ENCODE data around the gene ALOX12B. TPM values are rescaled to one million over a fixed set of nuclear protein-coding genes. Genes with fewer than 3 reads are reported as not detected.
A peak's percentile ranks its signal among the peaks of the same experiment; 100 is the strongest.

Gene ALOX12B
- total and polyA plus RNA-seq, 2 of the 8 experiments (the other 6 are each of a cell fraction or from before 2014, with no cell fraction given) = 0.86 TPM; not detected in 1

- FAIRE-seq = no peak
- no peak overlapping the region for H2BK20ac ChIP-seq (ENCODE audit: low read length)
Measured at GRCh38 chr17:8056976-8057625, 30.4 kb downstream of the ALOX12B start.

More at GRCh38 chr17:8056976-8057625, 30.4 kb downstream of the ALOX12B start:
- no peak overlapping the region for H3K18ac ChIP-seq (ENCODE audit: extremely low read depth, low read length)
- POLR2A ChIA-PET (ENCODE audit: partially characterized antibody) = no interaction called here
- no peak overlapping the region for H2BK15ac ChIP-seq (ENCODE audit: low read length)
- H3K4ac ChIP-seq (replicated peaks; ENCODE audit: insufficient read length, low read depth, low read length) = no peak overlapping the region
- no peaks in the 10 kb centered on the region for H4K20me1 ChIP-seq (replicated peaks in 1 of 2; ENCODE audit: control insufficient read depth in 1 of 2, insufficient read depth in 2 of 2, low read length in 2 of 2)
- H3K23me2 ChIP-seq (ENCODE audit: low read depth, low read length) = no peaks in the 10 kb centered on the region; the same call in 1 of the 2 replicates
- CTCF ChIA-PET (ENCODE audit: partially characterized antibody) = interaction anchor here (0.7 to 11.6 kb wide), 57 partner anchors 9 to 314 kb away, joined by 3 to 270 read pairs (median 4); partner anchors contain the start of genes ALOX12B, ALOX15B, ALOXE3 and GUCY2D
- H3K79me1 ChIP-seq (ENCODE audit: low read depth, low read length) = no peaks in the 10 kb centered on the region
- H3K23ac ChIP-seq (ENCODE audit: insufficient read length) = no peak overlapping the region
- H3K56ac ChIP-seq (replicated peaks; ENCODE audit: insufficient read length, low read depth, low read length) = no peak overlapping the region
- peaks cover 1 to 10% (median 8%) of the 10 kb centered on the region in 4 experiments; a peak in 5 of 7 replicates for H3K27me3 ChIP-seq (replicated peaks in 1 of 4; ENCODE audit: control insufficient read depth in 3 of 4, extremely low read depth in 1 of 4, insufficient read depth in 3 of 4, low read length in 3 of 4)
- no peak overlapping the region for H2BK5ac ChIP-seq (ENCODE audit: low read depth, low read length)
- no peak overlapping the region for H4K5ac ChIP-seq (ENCODE audit: insufficient read length, low read depth, low read length)
- no peak overlapping the region for H2AK5ac ChIP-seq (ENCODE audit: low read depth, low read length)
- no peak overlapping the region for H3K27ac ChIP-seq (ENCODE audit: low read depth, low read length)
- H3K14ac ChIP-seq (ENCODE audit: insufficient read length) = no peak overlapping the region
- no peak overlapping the region; a peak in 1 of 4 replicates for H3K4me2 ChIP-seq (ENCODE audit: insufficient read depth in 1 of 2, low read depth in 2 of 2, low read length in 2 of 2)
- H2BK120ac ChIP-seq (replicated peaks; ENCODE audit: low read depth, low read length) = no peak overlapping the region
- no peak for DNase-seq (ENCODE audit: low read depth in 1 of 2, low spot score in 2 of 2)
- WGBS, 2 experiments (ENCODE audit: extremely low coverage in 1 of 2, insufficient coverage in 1 of 2, insufficient read length in 1 of 2, insufficient replicate concordance in 2 of 2, low coverage in 1 of 2, low lambda C conversion rate in 2 of 2, missing lambda C conversion rate in 1 of 2) = 92% methylated on average over 17 of the region's 17 CpGs; no CpG with 5 or more reads in 1 of the 2 experiments
- no peak overlapping the region for H3K9ac ChIP-seq (replicated peaks in 1 of 4; ENCODE audit: extremely low read depth in 1 of 4, low read depth in 3 of 4, low read length in 3 of 4)
- H4K8ac ChIP-seq (ENCODE audit: extremely low read depth, insufficient read depth, low read length) = no peak overlapping the region
- no peak overlapping the region for H3K4me3 ChIP-seq (ENCODE audit: extremely low read depth in 1 of 4, insufficient read depth in 2 of 4, low read depth in 3 of 4, low read length in 4 of 4)
- TF ChIP-seq SP2 (IDR thresholded peaks at IDR 0.05; ENCODE audit: low read length) (no peak), CTCF (IDR thresholded peaks at IDR 0.05; ENCODE audit: control extremely low read depth in 1 of 3, insufficient read depth in 1 of 3, low read depth in 1 of 3, low read length in 3 of 3) (peak in 1 of 3 experiments; percentile 6; a peak in 1 of 4 replicates)
- no peaks in the 10 kb centered on the region for H3K79me2 ChIP-seq (ENCODE audit: control insufficient read depth in 1 of 2, insufficient read depth in 2 of 2, low read length in 2 of 2)
- no peaks in the 10 kb centered on the region for H3K9me3 ChIP-seq (ENCODE audit: insufficient read depth in 2 of 2, low read depth in 1 of 2, low read length in 1 of 2)
- peak overlapping the region; percentile 59 for H4K91ac ChIP-seq (replicated peaks; ENCODE audit: insufficient read length, low read length)
- H3K4me1 ChIP-seq (replicated peaks in 1 of 4; ENCODE audit: control insufficient read depth in 3 of 4, insufficient read depth in 4 of 4, low read length in 3 of 4) = peaks cover 0 to 7% (median 4%) of the 10 kb centered on the region in 4 experiments; a peak in 4 of 7 replicates
- H3K36me3 ChIP-seq (ENCODE audit: control insufficient read depth in 2 of 4, insufficient read depth in 4 of 4, low read length in 3 of 4) = no peaks in the 10 kb centered on the region
- no peak overlapping the region for H2BK12ac ChIP-seq (ENCODE audit: low read depth, low read length)
- H2AFZ ChIP-seq (ENCODE audit: low read length) = 0 out of 2 replicates have a peak overlapping the region, but pooled peaks have one; percentile 1
